HG03175 (cell line): ENCODE measurements around the gene RNF5.

ENCODE experiments used
- ATAC-seq: cut with Tn5 transposase; IDR thresholded peaks from one replicate; pipeline ENCODE4 v1.9.1; 2021; ENCODE audit warnings: mild to moderate bottlenecking, moderate library complexity; ENCODE audit not compliant: unreplicated experiment

Gene RNF5

GRCh38 chr6:32151863-32152768 lies 26.1 kb upstream of the RNF5 start, which contains the start of gene PRRT1:
Gene PRRT1, minus strand, starts transcription at chr6:32151939. Its CDS starts 112 bp downstream, at chr6:32151827.
- ATAC-seq = no peak

- no peak for ATAC-seq
Measured at GRCh38 chr6:32152769-32153563, 25.2 kb upstream of the RNF5 start.

- ATAC-seq = peak; percentile 19
Measured at GRCh38 chr6:32153564-32154513, 24.4 kb upstream of the RNF5 start, which contains the start of gene PPT2. Gene PPT2, plus strand, starts transcription at chr6:32154141. Its CDS starts 454 bp downstream, at chr6:32154595.

- peak; percentile 77 for ATAC-seq
Measured at GRCh38 chr6:32154514-32155161, 23.6 kb upstream of the RNF5 start.

- no peak for ATAC-seq
Measured at GRCh38 chr6:32156891-32157290, 21.3 kb upstream of the RNF5 start.

GRCh38 chr6:32158052-32158451 lies 20.2 kb upstream of the RNF5 start:
- no peak for ATAC-seq

GRCh38 chr6:32163559-32164258 lies 14.5 kb upstream of the RNF5 start:
- no peak for ATAC-seq

GRCh38 chr6:32164295-32164694 lies 13.9 kb upstream of the RNF5 start, which contains the start of gene EGFL8:
Gene EGFL8, plus strand, starts transcription at chr6:32164595. Its CDS starts 1,571 bp downstream, at chr6:32166166.
- ATAC-seq = no peak

GRCh38 chr6:32166411-32167061 lies 11.7 kb upstream of the RNF5 start:
- ATAC-seq = no peak

- no peak for ATAC-seq
Measured at GRCh38 chr6:32167154-32167760, 10.9 kb upstream of the RNF5 start.

GRCh38 chr6:32167761-32168262 lies 10.4 kb upstream of the RNF5 start:
- ATAC-seq = no peak

- no peak for ATAC-seq
Measured at GRCh38 chr6:32168350-32168749, 9.9 kb upstream of the RNF5 start.

- ATAC-seq = no peak
Measured at GRCh38 chr6:32168807-32169591, 9.2 kb upstream of the RNF5 start.

- ATAC-seq = no peak
Measured at GRCh38 chr6:32170294-32170693, 7.9 kb upstream of the RNF5 start.

GRCh38 chr6:32171234-32171633 lies 7.0 kb upstream of the RNF5 start:
- no peak for ATAC-seq

GRCh38 chr6:32173051-32173727 lies 5.0 kb upstream of the RNF5 start:
- ATAC-seq = no peak

GRCh38 chr6:32174416-32174815 lies 3.8 kb upstream of the RNF5 start:
- ATAC-seq = no peak
